Right lobe of liver (tissue), 6 donors: ENCODE measurements around the gene TMEM51. TPM values are rescaled to one million over a fixed set of nuclear protein-coding genes. Genes with fewer than 3 reads are reported as not detected.

Experiments used
- ATAC-seq, 4 donors: fragments of 200-7000 bp; cut with Tn5 transposase; one replicate each; pipeline ENCODE4 v1.9.1; 2020; ENCODE audit warnings: mild to moderate bottlenecking in 4 of 4, moderate library complexity in 4 of 4
- DNase-seq, 3 donors: peaks; one replicate each; pipeline ENCODE4 v3.0.0-alpha.2; 2020
- H3K27ac ChIP-seq, 3 donors: fragments of 200-600 bp; one replicate each; pipeline ENCODE4 v1.8.0; 2022
- H3K27me3 ChIP-seq, 2 donors: fragments of 200-600 bp; one replicate each; pipeline ENCODE4 v1.8.0; 2022
- H3K36me3 ChIP-seq, 4 donors: fragments of 200-600 bp; sonication (generic) in 1 of 4; one replicate each; pipeline versions ENCODE4 v1.5.1 to v1.8.0; 2017 to 2022; ENCODE audit warnings: control low read depth in 1 of 4
- H3K4me1 ChIP-seq, 4 donors: fragments of 200-600 bp; sonication (generic) in 1 of 4; one replicate each; pipeline versions ENCODE4 v1.5.1 to v1.8.0; 2017 to 2022; ENCODE audit warnings: control low read depth in 1 of 4
- H3K4me3 ChIP-seq, 3 donors: fragments of 200-600 bp; one replicate each; pipeline ENCODE4 v1.8.0; 2022
- H3K9me3 ChIP-seq, 4 donors: fragments of 200-600 bp; sonication (generic) in 1 of 4; one replicate each; pipeline versions ENCODE4 v1.5.1 to v1.8.0; 2017 to 2022; ENCODE audit warnings: control low read depth in 1 of 4
- CTCF ChIP-seq, 4 donors: fragments of 200-600 bp in 3 of 4; fragments of 450-650 bp in 1 of 4; IDR thresholded peaks; one replicate each; pipeline versions ENCODE4 v1.5.1 to v1.8.0; 2016 to 2022; ENCODE audit warnings: antibody characterized with exemption in 4 of 4, mild to moderate bottlenecking in 2 of 4
- POLR2A ChIP-seq: fragments of 450-650 bp; IDR thresholded peaks from one replicate; pipeline ENCODE4 v1.6.1; 2017; ENCODE audit warnings: antibody characterized with exemption, mild to moderate bottlenecking
- WGBS: methylation state at CpG from one replicate; pipeline ENCODE4 v1.1.6; 2018; ENCODE audit warnings: low coverage, low lambda C conversion rate; ENCODE audit not compliant: insufficient coverage; ENCODE audit errors: missing lambda C conversion rate; 5-methylcytosine and 5-hydroxymethylcytosine counted together
- intact Hi-C, 2 donors: fragments of 100-400 bp; cut with DNase I; formaldehyde crosslinking; loops; one replicate each; pipeline versions ENCODE4 v1.11.2 to v1.14.1; 2022
- total RNA-seq, 6 experiments: library from RNA; depleted of rRNA in 2 of 6; stranded (reverse); fragments of >200 nt in 2 of 6; fragmentation: NEBNext Ultra II Directional in 3 of 6; extraction: Animal tissue kit (Norgen Biotek cat#: 25700) in 3 of 6; gene quantifications; one replicate each; pipeline versions ENCODE4 v1.1.0 to v1.2.4, GENCODE V29; 2016 to 2023
- donor health status: DM: no; HTN: yes; CAD: no.
- donor health status: DM: no; HTN: no; CAD: no.
- donor health status: DM: no; HTN: no; CAD: no.
- donor health status: DM: no; HTN: yes; CAD: no.
- donor health status: DM: no; HTN: yes; CAD: no.

The TMEM51 gene
- total RNA-seq, 6 experiments from 2014 or later = 1.3 to 5.4 (median 1.9) TPM

GRCh38 chr1:15255582-15256149 is 102.1 kb downstream of the TMEM51 start:
- H3K27me3 ChIP-seq = no peaks in the 10 kb centered on the region
- no peak overlapping the region for H3K27ac ChIP-seq
- TF ChIP-seq CTCF (IDR thresholded peaks at IDR 0.05) (no peak), POLR2A (no peak)
- H3K4me3 ChIP-seq = no peak overlapping the region
- WGBS = 72% methylated on average over 4 of the region's 4 CpGs
- DNase-seq (no peak), ATAC-seq (no peak)
- H3K9me3 ChIP-seq = no peaks in the 10 kb centered on the region
- intact Hi-C loops = no loop called here
- H3K36me3 ChIP-seq = no peaks in the 10 kb centered on the region
- H3K4me1 ChIP-seq = no peaks in the 10 kb centered on the region

- TF ChIP-seq CTCF (IDR thresholded peaks at IDR 0.05) (no peak), POLR2A (no peak)
- H3K27ac ChIP-seq = no peak overlapping the region
- H3K27me3 ChIP-seq = no peaks in the 10 kb centered on the region
- no peak overlapping the region for H3K4me3 ChIP-seq
- WGBS = 11% methylated on average over 3 of the region's 3 CpGs
- intact Hi-C loops = no loop called here
- H3K9me3 ChIP-seq = no peaks in the 10 kb centered on the region
- ATAC-seq (no peak), DNase-seq (no peak)
- no peaks in the 10 kb centered on the region for H3K36me3 ChIP-seq
- H3K4me1 ChIP-seq = no peaks in the 10 kb centered on the region
These were observed 103.0 kb downstream of the TMEM51 start for GRCh38 chr1:15256584-15256983.

- DNase-seq (no peak), ATAC-seq (no peak)
- Histone ChIP-seq H3K4me3 (no peak overlapping the region), H3K4me1 (no peaks in the 10 kb centered on the region), H3K9me3 (no peaks in the 10 kb centered on the region), H3K27ac (no peak overlapping the region), H3K36me3 (no peaks in the 10 kb centered on the region), H3K27me3 (no peaks in the 10 kb centered on the region)
- intact Hi-C loops = no loop called here
- WGBS = 47% methylated on average over 3 of the region's 14 CpGs
- TF ChIP-seq POLR2A (no peak), CTCF (IDR thresholded peaks at IDR 0.05) (no peak)
These were observed 103.8 kb downstream of the TMEM51 start for GRCh38 chr1:15257309-15257708.

GRCh38 chr1:15258833-15259621 is 105.5 kb downstream of the TMEM51 start:
- TF ChIP-seq POLR2A (peak; percentile 11), CTCF (IDR thresholded peaks at IDR 0.05) (no peak)
- no peaks in the 10 kb centered on the region for H3K27me3 ChIP-seq
- WGBS = 54% methylated on average over 13 of the region's 13 CpGs
- H3K4me1 ChIP-seq = no peaks in the 10 kb centered on the region
- H3K9me3 ChIP-seq = no peaks in the 10 kb centered on the region
- no peaks in the 10 kb centered on the region for H3K36me3 ChIP-seq
- DNase-seq = no peak
- peak overlapping the region in 1 of 3 donors; percentile 60 for H3K27ac ChIP-seq
- ATAC-seq = peak in 2 of 4 donors; percentile 10 to 25
- intact Hi-C loops = no loop called here
- no peak overlapping the region for H3K4me3 ChIP-seq
